Astrocyte (in vitro differentiated cells and primary cell): ENCODE measurements around the gene MAF. TPM values are rescaled to one million over a fixed set of nuclear protein-coding genes. Genes with fewer than 3 reads are reported as not detected.

ENCODE experiments used
- DNase-seq: peaks from one replicate; pipeline ENCODE4 v3.0.0-alpha.2; 2010; ENCODE audit warnings: low read depth
- FAIRE-seq: peaks from 2 replicates; lab custom pipeline; 2011; peaks lifted over from hg19 to GRCh38; lab: Jason Lieb, UNC
- H2AFZ ChIP-seq: 2 replicates; pipeline ENCODE4 v1.6.0; 2012; ENCODE audit warnings: low read depth, low read length, inconsistent platforms
- H3K27ac ChIP-seq: 2 replicates; pipeline ENCODE4 v1.5.1; 2011; ENCODE audit warnings: low read depth, low read length, inconsistent platforms
- H3K27me3 ChIP-seq: 2 replicates; pipeline ENCODE4 v1.6.0; 2011; ENCODE audit warnings: low read length, inconsistent platforms; ENCODE audit not compliant: insufficient read depth
- H3K36me3 ChIP-seq: 2 replicates; pipeline ENCODE4 v1.5.1; 2011; ENCODE audit warnings: low read length, inconsistent platforms; ENCODE audit not compliant: insufficient read depth
- H3K4me1 ChIP-seq: 2 replicates; pipeline ENCODE4 v1.5.1; 2011; ENCODE audit warnings: low read length, inconsistent platforms; ENCODE audit not compliant: insufficient read depth
- H3K4me2 ChIP-seq: 2 replicates; pipeline ENCODE4 v1.6.0; 2012; ENCODE audit warnings: low read length, inconsistent platforms
- H3K4me3 ChIP-seq: 2 replicates; pipeline ENCODE4 v1.5.1; 2011; ENCODE audit warnings: low read depth, mild to moderate bottlenecking, low read length, inconsistent platforms; ENCODE audit not compliant: insufficient read depth
- H3K79me2 ChIP-seq: 2 replicates; pipeline ENCODE4 v1.6.0; 2012; ENCODE audit warnings: mild to moderate bottlenecking, low read length, inconsistent platforms; ENCODE audit not compliant: insufficient read depth
- H3K9ac ChIP-seq: 2 replicates; pipeline ENCODE4 v1.6.0; 2012; ENCODE audit warnings: mild to moderate bottlenecking, low read length, inconsistent platforms
- H3K9me3 ChIP-seq: 2 replicates; pipeline ENCODE4 v1.5.1; 2012; ENCODE audit warnings: low read depth, mild to moderate bottlenecking, low read length, inconsistent platforms; ENCODE audit not compliant: insufficient read depth
- H4K20me1 ChIP-seq: 2 replicates; pipeline ENCODE4 v1.6.0; 2012; ENCODE audit warnings: low read length, inconsistent platforms; ENCODE audit not compliant: insufficient read depth
- H3K27ac Mint-ChIP-seq: one replicate; pipeline ENCODE4 v1.8.0; 2021; ENCODE audit warnings: mild to moderate bottlenecking, mixed read lengths; ENCODE audit not compliant: unreplicated experiment
- H3K27me3 Mint-ChIP-seq: one replicate; pipeline ENCODE4 v1.8.0; 2021; ENCODE audit warnings: low read depth, mixed read lengths; ENCODE audit not compliant: unreplicated experiment
- H3K36me3 Mint-ChIP-seq: one replicate; pipeline ENCODE4 v1.8.0; 2021; ENCODE audit warnings: low read depth, mixed read lengths; ENCODE audit not compliant: unreplicated experiment
- H3K4me1 Mint-ChIP-seq: one replicate; pipeline ENCODE4 v1.8.0; 2021; ENCODE audit warnings: low read depth, mixed read lengths; ENCODE audit not compliant: unreplicated experiment
- H3K4me3 Mint-ChIP-seq: one replicate; pipeline ENCODE4 v1.8.0; 2021; ENCODE audit warnings: mild to moderate bottlenecking, moderate library complexity, mixed read lengths; ENCODE audit not compliant: unreplicated experiment
- H3K9me3 Mint-ChIP-seq: one replicate; pipeline ENCODE4 v1.8.0; 2021; ENCODE audit warnings: mild to moderate bottlenecking, mixed read lengths; ENCODE audit not compliant: unreplicated experiment
- CTCF ChIP-seq: IDR thresholded peaks from 2 replicates; pipeline ENCODE4 v1.5.1; 2011; ENCODE audit warnings: low read depth, mild to moderate bottlenecking, inconsistent platforms, low read length, moderate library complexity; ENCODE audit not compliant: insufficient read depth
- EZH2 ChIP-seq: IDR thresholded peaks from 2 replicates; pipeline ENCODE4 v1.6.1; 2012; ENCODE audit warnings: mild to moderate bottlenecking, low read length, inconsistent platforms; ENCODE audit not compliant: insufficient read depth
- total RNA-seq: library from RNA; stranded (reverse); gene quantifications from 2 replicates; pipeline ENCODE4 v1.2.1, GENCODE V29; 2021

The MAF gene
- total RNA-seq, 1 donor from 2014 or later = 19.3 TPM

GRCh38 chr16:79623824-79624223 is 23.3 kb upstream of the MAF start:
- H3K4me3 Mint-ChIP-seq = no peak overlapping the region
- H3K4me1 Mint-ChIP-seq = peaks cover 18% of the 10 kb centered on the region
- no peak overlapping the region for H3K27ac ChIP-seq
- H3K27me3 ChIP-seq = peaks cover 9% of the 10 kb centered on the region
- DNase-seq = no peak
- no peak for TF ChIP-seq CTCF
- no peak for TF ChIP-seq EZH2
- no peak overlapping the region for H2AFZ ChIP-seq
- no peaks in the 10 kb centered on the region for H3K36me3 Mint-ChIP-seq
- FAIRE-seq = no peak
- H3K9me3 Mint-ChIP-seq = peaks cover 2% of the 10 kb centered on the region
- H3K4me1 ChIP-seq = peaks cover 12% of the 10 kb centered on the region
- peaks cover 17% of the 10 kb centered on the region for H3K27me3 Mint-ChIP-seq
- no peaks in the 10 kb centered on the region for H3K36me3 ChIP-seq
- H3K9me3 ChIP-seq = no peaks in the 10 kb centered on the region
- H3K4me3 ChIP-seq = no peak overlapping the region
- H3K79me2 ChIP-seq = no peaks in the 10 kb centered on the region
- H4K20me1 ChIP-seq = no peaks in the 10 kb centered on the region
- H3K9ac ChIP-seq = no peak overlapping the region
- peak overlapping the region; percentile 3 for H3K4me2 ChIP-seq
- H3K27ac Mint-ChIP-seq = no peak overlapping the region

GRCh38 chr16:79623062-79623461 is 22.5 kb upstream of the MAF start:
- H3K9ac ChIP-seq = no peak overlapping the region
- H3K27ac ChIP-seq = no peak overlapping the region
- H3K27me3 Mint-ChIP-seq = peaks cover 17% of the 10 kb centered on the region
- DNase-seq (no peak), FAIRE-seq (no peak)
- H2AFZ ChIP-seq = no peak overlapping the region
- no peaks in the 10 kb centered on the region for H3K36me3 ChIP-seq
- H3K4me2 ChIP-seq = peak overlapping the region; percentile 3
- peaks cover 9% of the 10 kb centered on the region for H3K27me3 ChIP-seq
- peaks cover 11% of the 10 kb centered on the region for H3K4me1 Mint-ChIP-seq
- TF ChIP-seq CTCF (no peak), EZH2 (no peak)
- no peaks in the 10 kb centered on the region for H3K9me3 ChIP-seq
- peaks cover 2% of the 10 kb centered on the region for H3K9me3 Mint-ChIP-seq
- H3K4me1 ChIP-seq = peaks cover 6% of the 10 kb centered on the region
- H3K36me3 Mint-ChIP-seq = no peaks in the 10 kb centered on the region
- no peak overlapping the region for H3K27ac Mint-ChIP-seq
- no peaks in the 10 kb centered on the region for H3K79me2 ChIP-seq
- no peak overlapping the region for H3K4me3 Mint-ChIP-seq
- no peaks in the 10 kb centered on the region for H4K20me1 ChIP-seq
- no peak overlapping the region for H3K4me3 ChIP-seq

- no peaks in the 10 kb centered on the region for H3K36me3 Mint-ChIP-seq
- H3K4me3 Mint-ChIP-seq = no peak overlapping the region
- no peaks in the 10 kb centered on the region for H3K9me3 ChIP-seq
- no peaks in the 10 kb centered on the region for H4K20me1 ChIP-seq
- H3K9ac ChIP-seq = no peak overlapping the region
- no peak overlapping the region for H3K4me2 ChIP-seq
- peaks cover 2% of the 10 kb centered on the region for H3K9me3 Mint-ChIP-seq
- no peak overlapping the region for H3K4me3 ChIP-seq
- peaks cover 17% of the 10 kb centered on the region for H3K27me3 Mint-ChIP-seq
- H3K79me2 ChIP-seq = no peaks in the 10 kb centered on the region
- FAIRE-seq (no peak), DNase-seq (no peak)
- TF ChIP-seq CTCF (no peak), EZH2 (no peak)
- no peaks in the 10 kb centered on the region for H3K4me1 ChIP-seq
- no peak overlapping the region for H3K27ac Mint-ChIP-seq
- H2AFZ ChIP-seq = no peak overlapping the region
- peaks cover 9% of the 10 kb centered on the region for H3K27me3 ChIP-seq
- no peak overlapping the region for H3K27ac ChIP-seq
- no peaks in the 10 kb centered on the region for H3K36me3 ChIP-seq
- H3K4me1 Mint-ChIP-seq = peaks cover 2% of the 10 kb centered on the region
Measured at GRCh38 chr16:79621027-79621426, 20.5 kb upstream of the MAF start.
